SK-N-SH (cell line): ENCODE results near the gene TNFRSF1B. TPM values are rescaled to one million over a fixed set of nuclear protein-coding genes. Genes with fewer than 3 reads are reported as not detected.
A peak's percentile ranks its signal among the peaks of the same experiment; 100 is the strongest.

Source experiments
- CTCF ChIA-PET: fragments of 300-600, 350-600 bp; formaldehyde crosslinking; extraction: SDS; loops from one replicate; lab custom pipeline; 2021; lab: Yijun Ruan, JAX
- POLR2A ChIA-PET: fragments of 350-600 bp; sonication (Branson Sonifier 250); formaldehyde crosslinking; extraction: SDS; loops from one replicate; lab custom pipeline; 2020; ENCODE audit warnings: antibody characterized with exemption, inconsistent platforms; lab: Yijun Ruan, JAX
- DNase-seq: peaks from one replicate; pipeline ENCODE4 v3.0.0; 2012
- H2AFZ ChIP-seq: fragments of 200-600 bp; sonication (generic); 2 replicates; pipeline ENCODE4 v1.8.1; 2016; ENCODE audit warnings: antibody characterized with exemption, mild to moderate bottlenecking, low read depth
- H3F3A ChIP-seq: fragments of 200-600 bp; sonication (generic); replicated peaks from 2 replicates; pipeline ENCODE3; 2016; ENCODE audit warnings: antibody characterized with exemption, mild to moderate bottlenecking; ENCODE audit not compliant: insufficient read depth
- H3K27ac ChIP-seq, 2 experiments: fragments of 200-500 bp in 1 of 2; fragments of 200-600 bp in 1 of 2; sonication (Bioruptor generic) in 1 of 2; sonication (generic), shearing (Covaris generic) in 1 of 2; 2 replicates each; pipeline versions ENCODE4 v1.5.1 to v1.6.1; 2014 to 2016; ENCODE audit warnings: low read depth in 2 of 2, inconsistent platforms in 1 of 2, low read length in 1 of 2, mild to moderate bottlenecking in 1 of 2, mixed read lengths in 1 of 2
- H3K27me3 ChIP-seq: fragments of 200-600 bp; sonication (generic), shearing (Covaris generic); 2 replicates; pipeline ENCODE4 v1.6.1; 2016; ENCODE audit warnings: mixed run types; ENCODE audit not compliant: insufficient read depth
- H3K36me3 ChIP-seq, 2 experiments: fragments of 200-500 bp in 1 of 2; fragments of 200-600 bp in 1 of 2; sonication (Bioruptor generic) in 1 of 2; sonication (generic) in 1 of 2; replicated peaks in 1 of 2; 2 replicates each; pipeline versions ENCODE3 to v1.5.1; 2014 to 2016; ENCODE audit warnings: low read length in 1 of 2, mild to moderate bottlenecking in 1 of 2; ENCODE audit not compliant: insufficient read depth in 2 of 2, control insufficient read depth in 1 of 2
- H3K4me1 ChIP-seq, 2 experiments: fragments of 200-500 bp in 1 of 2; fragments of 200-600 bp in 1 of 2; sonication (Bioruptor generic) in 1 of 2; sonication (generic), shearing (Covaris generic) in 1 of 2; 2 replicates each; pipeline versions ENCODE4 v1.5.1 to v1.6.1; 2014 to 2016; ENCODE audit warnings: low read depth in 1 of 2, low read length in 1 of 2, mixed run types in 1 of 2; ENCODE audit not compliant: insufficient read depth in 2 of 2, control insufficient read depth in 1 of 2
- H3K4me2 ChIP-seq: fragments of 200-600 bp; sonication (generic), shearing (Covaris generic); 2 replicates; pipeline ENCODE4 v1.6.1; 2017; ENCODE audit warnings: mixed run types
- H3K4me3 ChIP-seq, 2 experiments: fragments of 200-500 bp in 1 of 2; fragments of 200-600 bp in 1 of 2; sonication (Bioruptor generic) in 1 of 2; sonication (generic), shearing (Covaris generic) in 1 of 2; 2 replicates each; pipeline versions ENCODE4 v1.5.1 to v1.8.1; 2014 to 2016; ENCODE audit warnings: low read depth in 2 of 2, inconsistent platforms in 1 of 2, low read length in 1 of 2, mild to moderate bottlenecking in 1 of 2, mixed read lengths in 1 of 2, moderate library complexity in 1 of 2
- H3K79me2 ChIP-seq: fragments of 200-600 bp; sonication (generic); 2 replicates; pipeline ENCODE4 v1.8.1; 2017; ENCODE audit warnings: mild to moderate bottlenecking; ENCODE audit not compliant: insufficient read depth
- H3K9ac ChIP-seq: fragments of 200-600 bp; sonication (generic); 2 replicates; pipeline ENCODE4 v1.6.1; 2017; ENCODE audit warnings: mixed run types
- H3K9me2 ChIP-seq: fragments of 200-600 bp; sonication (generic); 2 replicates; pipeline ENCODE4 v1.6.1; 2017; ENCODE audit warnings: mixed run types
- H3K9me3 ChIP-seq: fragments of 200-600 bp; sonication (generic); 2 replicates; pipeline ENCODE4 v1.6.1; 2017; ENCODE audit warnings: mixed run types, mild to moderate bottlenecking, moderate library complexity
- H4K20me1 ChIP-seq: fragments of 200-600 bp; sonication (generic); 2 replicates; pipeline ENCODE4 v1.6.1; 2017; ENCODE audit warnings: mild to moderate bottlenecking, mixed run types; ENCODE audit not compliant: insufficient read depth
- CHD2 ChIP-seq: fragments of 150-350 bp; IDR thresholded peaks from 2 replicates; pipeline ENCODE4 v1.6.1; 2018; ENCODE audit warnings: low read length; ENCODE audit not compliant: partially characterized antibody
- EP300 ChIP-seq, 2 experiments: IDR thresholded peaks; 2 replicates each; pipeline versions ENCODE4 v1.4.0 to v1.6.1; 2012; ENCODE audit warnings: borderline replicate concordance in 1 of 2, low read depth in 1 of 2, low read length in 1 of 2
- FOSL2 ChIP-seq: IDR thresholded peaks from 2 replicates; pipeline ENCODE4 v1.4.0; 2012; ENCODE audit warnings: low read depth, mild to moderate bottlenecking, moderate library complexity, borderline replicate concordance
- FOXJ3 ChIP-seq: sonication (generic); formaldehyde crosslinking; IDR thresholded peaks from 2 replicates; pipeline ENCODE4 v1.5.1; 2020; ENCODE audit warnings: mild to moderate bottlenecking, missing genetic modification reagents
- FOXM1 ChIP-seq: IDR thresholded peaks from 2 replicates; pipeline ENCODE4 v1.4.0; 2012; ENCODE audit warnings: low read depth, mild to moderate bottlenecking
- GABPA ChIP-seq: IDR thresholded peaks from 2 replicates; pipeline ENCODE4 v1.4.0; 2012; ENCODE audit warnings: low read depth, mild to moderate bottlenecking
- JUND ChIP-seq: IDR thresholded peaks from 2 replicates; pipeline ENCODE4 v1.4.0; 2012
- MEF2A ChIP-seq: IDR thresholded peaks from 2 replicates; pipeline ENCODE4 v1.4.0; 2012; ENCODE audit warnings: low read depth, borderline replicate concordance
- MXI1 ChIP-seq: IDR thresholded peaks from 2 replicates; pipeline ENCODE4 v1.6.1; 2012; ENCODE audit warnings: mild to moderate bottlenecking, low read depth, low read length, improper control_type of control experiment
- NFIC ChIP-seq: IDR thresholded peaks from 2 replicates; pipeline ENCODE4 v1.4.0; 2012; ENCODE audit warnings: borderline replicate concordance
- NRF1 ChIP-seq: IDR thresholded peaks from 2 replicates; pipeline ENCODE4 v1.6.1; 2012; ENCODE audit warnings: low read depth, mild to moderate bottlenecking, low read length
- POLR2AphosphoS5 ChIP-seq: IDR thresholded peaks from 2 replicates; pipeline ENCODE4 v1.6.1; 2012; ENCODE audit warnings: low read depth, low read length
- RAD21 ChIP-seq: IDR thresholded peaks from 2 replicates; pipeline ENCODE4 v1.6.1; 2012; ENCODE audit warnings: mild to moderate bottlenecking, low read length
- RCOR1 ChIP-seq: fragments of 150-350 bp; IDR thresholded peaks from 2 replicates; pipeline ENCODE4 v1.6.1; 2017; ENCODE audit warnings: antibody characterized with exemption, low read length
- RFX5 ChIP-seq: IDR thresholded peaks from 2 replicates; pipeline ENCODE4 v1.6.1; 2012; ENCODE audit warnings: mild to moderate bottlenecking, improper control_type of control experiment, low read length
- RXRA ChIP-seq: IDR thresholded peaks from 2 replicates; pipeline ENCODE4 v1.4.0; 2012; ENCODE audit warnings: low read depth, mild to moderate bottlenecking, borderline replicate concordance
- SIN3A ChIP-seq: IDR thresholded peaks from 2 replicates; pipeline ENCODE4 v1.6.1; 2012; ENCODE audit warnings: low read depth, mild to moderate bottlenecking, low read length, moderate library complexity, borderline replicate concordance
- SMC3 ChIP-seq: IDR thresholded peaks from 2 replicates; pipeline ENCODE4 v1.6.1; 2012; ENCODE audit warnings: low read depth, low read length, improper control_type of control experiment
- TAF1 ChIP-seq: IDR thresholded peaks from 2 replicates; pipeline ENCODE4 v1.6.1; 2012; ENCODE audit warnings: low read depth, mild to moderate bottlenecking, low read length, moderate library complexity, borderline replicate concordance
- TEAD4 ChIP-seq: IDR thresholded peaks from 2 replicates; pipeline ENCODE4 v1.4.0; 2012; ENCODE audit warnings: mild to moderate bottlenecking, borderline replicate concordance; ENCODE audit not compliant: insufficient read depth
- YY1 ChIP-seq: IDR thresholded peaks from 2 replicates; pipeline ENCODE4 v1.4.0; 2012; ENCODE audit warnings: low read depth, mild to moderate bottlenecking
- WGBS: methylation state at CpG from one replicate; pipeline ENCODE4 v1.1.6; 2017; ENCODE audit warnings: low lambda C conversion rate; 5-methylcytosine and 5-hydroxymethylcytosine counted together
- polyA plus RNA-seq, 3 experiments: library from polyadenylated mRNA; depleted of rRNA; stranded (reverse); fragments of >200 nt; gene quantifications; 2 replicates each; pipeline ENCODE4 v1.2.3, GENCODE V29; 2012
- TF ChIP-seq, protein P1 (sequence below): IDR thresholded peaks from 2 replicates; pipeline ENCODE4 v1.4.0; 2012; ENCODE audit warnings: low read depth, borderline replicate concordance
- TF ChIP-seq, protein P2 (sequence below): IDR thresholded peaks from 2 replicates; pipeline ENCODE4; 2012
- TF ChIP-seq, protein P3 (sequence below): IDR thresholded peaks from 2 replicates; pipeline ENCODE4 v1.4.0; 2012; ENCODE audit warnings: low read depth
- TF ChIP-seq, protein P4 (sequence below): fragments of 150-350 bp; IDR thresholded peaks from 2 replicates; pipeline ENCODE4 v1.6.1; 2017; ENCODE audit warnings: antibody characterized with exemption, low read length, low read depth, borderline replicate concordance
- TF ChIP-seq, protein P5 (sequence below): IDR thresholded peaks from 2 replicates; pipeline ENCODE4 v1.6.1; 2012; ENCODE audit warnings: mild to moderate bottlenecking, low read depth, low read length, moderate library complexity

Gene TNFRSF1B
- polyA plus RNA-seq, 1 of the 3 experiments (the other 2 are of a cell fraction) = 0.36 TPM

DNA sequence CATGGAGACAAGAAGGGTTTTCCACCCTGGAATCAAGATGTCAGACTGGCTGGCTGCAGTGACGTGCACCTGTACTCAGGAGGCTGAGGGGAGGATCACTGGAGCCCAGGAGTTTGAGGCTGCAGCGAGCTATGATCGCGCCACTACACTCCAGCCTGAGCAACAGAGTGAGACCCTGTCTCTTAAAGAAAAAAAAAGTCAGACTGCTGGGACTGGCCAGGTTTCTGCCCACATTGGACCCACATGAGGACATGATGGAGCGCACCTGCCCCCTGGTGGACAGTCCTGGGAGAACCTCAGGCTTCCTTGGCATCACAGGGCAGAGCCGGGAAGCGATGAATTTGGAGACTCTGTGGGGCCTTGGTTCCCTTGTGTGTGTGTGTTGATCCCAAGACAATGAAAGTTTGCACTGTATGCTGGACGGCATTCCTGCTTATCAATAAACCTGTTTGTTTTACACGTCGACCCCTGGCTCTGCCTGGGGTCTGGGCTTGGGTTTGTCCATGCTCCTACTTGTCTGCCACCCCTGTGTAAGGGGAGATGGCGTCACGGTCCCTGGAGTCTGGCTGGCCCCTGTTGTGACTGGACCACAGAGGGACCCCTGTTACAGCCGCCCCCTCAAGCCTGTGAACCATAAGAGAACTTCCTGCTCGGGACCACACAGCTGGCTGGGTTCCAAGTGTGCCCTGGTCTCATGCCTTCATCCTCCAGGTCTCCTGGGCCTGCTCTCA, 42.1 kb downstream of the TNFRSF1B start:
- H3F3A ChIP-seq = no peaks in the 10 kb centered on the region
- peak; percentile 88 for DNase-seq
- H3K9ac ChIP-seq = no peak overlapping the region
- H3K9me3 ChIP-seq = no peaks in the 10 kb centered on the region
- no peaks in the 10 kb centered on the region; the same call in 1 of the 2 replicates for H3K27me3 ChIP-seq
- H3K36me3 ChIP-seq = no peaks in the 10 kb centered on the region
- POLR2A ChIA-PET = no interaction called here
- H4K20me1 ChIP-seq = no peaks in the 10 kb centered on the region
- CTCF ChIA-PET = interaction anchor here (0.6 to 12.7 kb wide), 26 partner anchors 9 to 114 kb away, joined by 3 to 436 read pairs (median 4); no protein-coding TSS in a partner anchor
- H3K9me2 ChIP-seq = no peaks in the 10 kb centered on the region
- no peak overlapping the region for H3K4me2 ChIP-seq
- peaks cover 0 to 5% of the 10 kb centered on the region in 2 experiments; a peak in 1 of 4 replicates for H3K4me1 ChIP-seq
- H3K79me2 ChIP-seq = no peaks in the 10 kb centered on the region
- no peak overlapping the region for H2AFZ ChIP-seq
- H3K4me3 ChIP-seq = peak overlapping the region in 1 of 2 experiments; percentile 22; a peak in 1 of 4 replicates
- no peak overlapping the region for H3K27ac ChIP-seq
- WGBS = 21% methylated on average over 7 of the region's 14 CpGs
- no peak for TF ChIP-seq FOXM1
- TF ChIP-seq SIN3A = no peak
- 0 out of 2 replicates have a peak, but pooled peaks have one; percentile 5 for TF ChIP-seq NFIC
- no peak for TF ChIP-seq JUND
- TF ChIP-seq MXI1 = no peak
- TF ChIP-seq EP300 (IDR thresholded peaks at IDR 0.05; ENCODE audit: borderline replicate concordance in 1 of 2, low read depth in 1 of 2, low read length in 1 of 2) = no peak
- peak; percentile 99 for TF ChIP-seq SMC3
- TF ChIP-seq RCOR1 = no peak
- TF ChIP-seq, protein P1, sequence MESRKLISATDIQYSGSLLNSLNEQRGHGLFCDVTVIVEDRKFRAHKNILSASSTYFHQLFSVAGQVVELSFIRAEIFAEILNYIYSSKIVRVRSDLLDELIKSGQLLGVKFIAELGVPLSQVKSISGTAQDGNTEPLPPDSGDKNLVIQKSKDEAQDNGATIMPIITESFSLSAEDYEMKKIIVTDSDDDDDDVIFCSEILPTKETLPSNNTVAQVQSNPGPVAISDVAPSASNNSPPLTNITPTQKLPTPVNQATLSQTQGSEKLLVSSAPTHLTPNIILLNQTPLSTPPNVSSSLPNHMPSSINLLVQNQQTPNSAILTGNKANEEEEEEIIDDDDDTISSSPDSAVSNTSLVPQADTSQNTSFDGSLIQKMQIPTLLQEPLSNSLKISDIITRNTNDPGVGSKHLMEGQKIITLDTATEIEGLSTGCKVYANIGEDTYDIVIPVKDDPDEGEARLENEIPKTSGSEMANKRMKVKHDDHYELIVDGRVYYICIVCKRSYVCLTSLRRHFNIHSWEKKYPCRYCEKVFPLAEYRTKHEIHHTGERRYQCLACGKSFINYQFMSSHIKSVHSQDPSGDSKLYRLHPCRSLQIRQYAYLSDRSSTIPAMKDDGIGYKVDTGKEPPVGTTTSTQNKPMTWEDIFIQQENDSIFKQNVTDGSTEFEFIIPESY = no peak
- TF ChIP-seq GABPA = no peak
- no peak for TF ChIP-seq CHD2
- no peak for TF ChIP-seq YY1
- no peak for TF ChIP-seq MEF2A
- no peak for TF ChIP-seq FOXJ3 (CRISPR knock-in tag)
- no peak for TF ChIP-seq POLR2AphosphoS5
- no peak for TF ChIP-seq TAF1
- TF ChIP-seq RXRA = no peak
- TF ChIP-seq, protein P2, sequence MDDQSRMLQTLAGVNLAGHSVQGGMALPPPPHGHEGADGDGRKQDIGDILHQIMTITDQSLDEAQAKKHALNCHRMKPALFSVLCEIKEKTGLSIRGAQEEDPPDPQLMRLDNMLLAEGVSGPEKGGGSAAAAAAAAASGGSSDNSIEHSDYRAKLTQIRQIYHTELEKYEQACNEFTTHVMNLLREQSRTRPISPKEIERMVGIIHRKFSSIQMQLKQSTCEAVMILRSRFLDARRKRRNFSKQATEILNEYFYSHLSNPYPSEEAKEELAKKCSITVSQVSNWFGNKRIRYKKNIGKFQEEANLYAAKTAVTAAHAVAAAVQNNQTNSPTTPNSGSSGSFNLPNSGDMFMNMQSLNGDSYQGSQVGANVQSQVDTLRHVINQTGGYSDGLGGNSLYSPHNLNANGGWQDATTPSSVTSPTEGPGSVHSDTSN = no peak
- TF ChIP-seq, protein P3, sequence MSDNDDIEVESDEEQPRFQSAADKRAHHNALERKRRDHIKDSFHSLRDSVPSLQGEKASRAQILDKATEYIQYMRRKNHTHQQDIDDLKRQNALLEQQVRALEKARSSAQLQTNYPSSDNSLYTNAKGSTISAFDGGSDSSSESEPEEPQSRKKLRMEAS = no peak
- TF ChIP-seq NRF1 = 0 out of 2 replicates have a peak, but pooled peaks have one; percentile 4
- no peak for TF ChIP-seq FOSL2
- TF ChIP-seq, protein P4, sequence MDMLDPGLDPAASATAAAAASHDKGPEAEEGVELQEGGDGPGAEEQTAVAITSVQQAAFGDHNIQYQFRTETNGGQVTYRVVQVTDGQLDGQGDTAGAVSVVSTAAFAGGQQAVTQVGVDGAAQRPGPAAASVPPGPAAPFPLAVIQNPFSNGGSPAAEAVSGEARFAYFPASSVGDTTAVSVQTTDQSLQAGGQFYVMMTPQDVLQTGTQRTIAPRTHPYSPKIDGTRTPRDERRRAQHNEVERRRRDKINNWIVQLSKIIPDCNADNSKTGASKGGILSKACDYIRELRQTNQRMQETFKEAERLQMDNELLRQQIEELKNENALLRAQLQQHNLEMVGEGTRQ = no peak
- peak; percentile 97 for TF ChIP-seq RAD21
- no peak for TF ChIP-seq RFX5
- TF ChIP-seq TEAD4 = no peak
- TF ChIP-seq, protein P5, sequence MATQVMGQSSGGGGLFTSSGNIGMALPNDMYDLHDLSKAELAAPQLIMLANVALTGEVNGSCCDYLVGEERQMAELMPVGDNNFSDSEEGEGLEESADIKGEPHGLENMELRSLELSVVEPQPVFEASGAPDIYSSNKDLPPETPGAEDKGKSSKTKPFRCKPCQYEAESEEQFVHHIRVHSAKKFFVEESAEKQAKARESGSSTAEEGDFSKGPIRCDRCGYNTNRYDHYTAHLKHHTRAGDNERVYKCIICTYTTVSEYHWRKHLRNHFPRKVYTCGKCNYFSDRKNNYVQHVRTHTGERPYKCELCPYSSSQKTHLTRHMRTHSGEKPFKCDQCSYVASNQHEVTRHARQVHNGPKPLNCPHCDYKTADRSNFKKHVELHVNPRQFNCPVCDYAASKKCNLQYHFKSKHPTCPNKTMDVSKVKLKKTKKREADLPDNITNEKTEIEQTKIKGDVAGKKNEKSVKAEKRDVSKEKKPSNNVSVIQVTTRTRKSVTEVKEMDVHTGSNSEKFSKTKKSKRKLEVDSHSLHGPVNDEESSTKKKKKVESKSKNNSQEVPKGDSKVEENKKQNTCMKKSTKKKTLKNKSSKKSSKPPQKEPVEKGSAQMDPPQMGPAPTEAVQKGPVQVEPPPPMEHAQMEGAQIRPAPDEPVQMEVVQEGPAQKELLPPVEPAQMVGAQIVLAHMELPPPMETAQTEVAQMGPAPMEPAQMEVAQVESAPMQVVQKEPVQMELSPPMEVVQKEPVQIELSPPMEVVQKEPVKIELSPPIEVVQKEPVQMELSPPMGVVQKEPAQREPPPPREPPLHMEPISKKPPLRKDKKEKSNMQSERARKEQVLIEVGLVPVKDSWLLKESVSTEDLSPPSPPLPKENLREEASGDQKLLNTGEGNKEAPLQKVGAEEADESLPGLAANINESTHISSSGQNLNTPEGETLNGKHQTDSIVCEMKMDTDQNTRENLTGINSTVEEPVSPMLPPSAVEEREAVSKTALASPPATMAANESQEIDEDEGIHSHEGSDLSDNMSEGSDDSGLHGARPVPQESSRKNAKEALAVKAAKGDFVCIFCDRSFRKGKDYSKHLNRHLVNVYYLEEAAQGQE = no peak
